Endothelial cell of umbilical vein (primary cell): ENCODE data around the gene LSM14B.

ENCODE experiments used
- EZH2 ChIP-seq: IDR thresholded peaks from 2 replicates; pipeline ENCODE4 v1.6.1; 2012; ENCODE audit warnings: borderline replicate concordance, low read depth, mild to moderate bottlenecking, moderate library complexity, low read length, inconsistent platforms; ENCODE audit not compliant: severe bottlenecking
- MYC ChIP-seq: IDR thresholded peaks from one replicate; pipeline ENCODE4 v1.6.1; 2011; ENCODE audit warnings: mild to moderate bottlenecking, low read depth, low read length
- TF ChIP-seq, protein P1 (sequence below), 2 donors: IDR thresholded peaks; 1 replicate in 1 of 2; 2 replicates in 1 of 2; pipeline ENCODE4 v1.5.1; 2011; ENCODE audit warnings: low read length in 2 of 2, mild to moderate bottlenecking in 2 of 2, moderate library complexity in 2 of 2, control low read depth in 1 of 2, inconsistent platforms in 1 of 2, low read depth in 1 of 2; ENCODE audit not compliant: insufficient read depth in 1 of 2; ENCODE audit errors: extremely low read depth in 1 of 2

DNA sequence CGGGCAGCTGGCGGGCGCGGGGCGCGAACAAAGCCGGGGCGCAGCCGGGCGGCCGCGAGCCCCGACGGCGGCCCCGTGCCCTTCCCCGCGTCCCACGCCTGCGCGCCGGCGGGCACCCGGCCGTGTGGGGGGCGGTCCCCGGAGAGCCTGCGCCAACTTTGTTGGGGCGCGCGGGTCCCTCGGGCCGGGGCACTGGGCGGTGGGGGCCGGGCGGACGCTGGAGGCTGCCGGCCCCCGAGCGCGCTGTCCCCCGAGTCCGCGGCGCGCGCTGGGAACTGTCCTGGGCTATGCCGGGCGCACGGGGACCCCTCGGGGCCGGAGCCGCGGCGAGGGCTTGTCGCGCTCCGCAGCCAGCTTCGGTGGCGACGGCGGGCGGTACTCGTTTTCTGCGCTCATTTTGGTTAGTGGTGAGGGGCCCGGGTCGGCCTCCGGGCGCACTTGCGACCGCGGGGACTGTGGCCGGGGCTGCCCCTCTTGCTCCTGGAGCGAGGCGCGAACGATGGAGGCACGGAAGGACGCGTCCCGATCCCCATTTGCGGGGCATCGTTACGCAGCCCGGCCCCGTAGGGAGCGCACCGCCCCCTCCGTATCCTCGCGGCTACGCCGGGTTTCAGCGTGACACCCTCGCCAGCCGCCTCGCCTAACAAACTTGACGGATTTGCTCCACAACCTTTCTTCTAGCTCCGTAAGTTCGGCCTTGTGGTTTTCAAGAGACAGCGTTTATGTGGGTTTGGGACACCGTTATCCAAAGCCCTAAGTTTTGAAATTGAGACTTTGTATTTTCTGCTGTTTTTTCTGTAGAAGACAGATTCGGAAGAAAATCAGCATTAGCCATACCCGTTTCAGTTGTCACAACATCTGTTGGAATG lies 21.9 kb downstream of the LSM14B start:
- no peak for TF ChIP-seq MYC
- TF ChIP-seq EZH2, result no peak
- TF ChIP-seq, protein P1, sequence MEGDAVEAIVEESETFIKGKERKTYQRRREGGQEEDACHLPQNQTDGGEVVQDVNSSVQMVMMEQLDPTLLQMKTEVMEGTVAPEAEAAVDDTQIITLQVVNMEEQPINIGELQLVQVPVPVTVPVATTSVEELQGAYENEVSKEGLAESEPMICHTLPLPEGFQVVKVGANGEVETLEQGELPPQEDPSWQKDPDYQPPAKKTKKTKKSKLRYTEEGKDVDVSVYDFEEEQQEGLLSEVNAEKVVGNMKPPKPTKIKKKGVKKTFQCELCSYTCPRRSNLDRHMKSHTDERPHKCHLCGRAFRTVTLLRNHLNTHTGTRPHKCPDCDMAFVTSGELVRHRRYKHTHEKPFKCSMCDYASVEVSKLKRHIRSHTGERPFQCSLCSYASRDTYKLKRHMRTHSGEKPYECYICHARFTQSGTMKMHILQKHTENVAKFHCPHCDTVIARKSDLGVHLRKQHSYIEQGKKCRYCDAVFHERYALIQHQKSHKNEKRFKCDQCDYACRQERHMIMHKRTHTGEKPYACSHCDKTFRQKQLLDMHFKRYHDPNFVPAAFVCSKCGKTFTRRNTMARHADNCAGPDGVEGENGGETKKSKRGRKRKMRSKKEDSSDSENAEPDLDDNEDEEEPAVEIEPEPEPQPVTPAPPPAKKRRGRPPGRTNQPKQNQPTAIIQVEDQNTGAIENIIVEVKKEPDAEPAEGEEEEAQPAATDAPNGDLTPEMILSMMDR (IDR thresholded peaks at IDR 0.05; ENCODE audit: extremely low read depth in 1 of 2, insufficient read depth in 1 of 2, low read depth in 1 of 2, low read length in 2 of 2), result no peak
